G401 (cell line): ENCODE results near the gene TTC33. TPM values are rescaled to one million over a fixed set of nuclear protein-coding genes. Genes with fewer than 3 reads are reported as not detected.
"Not testable (repeated sequence)": the region's sequence is repeated elsewhere in the genome, so short reads cannot be mapped to it uniquely, and the experiment has no call there.

Experiments used
- DNase-seq: peaks from one replicate; pipeline ENCODE4 v3.0.0-alpha.2; 2015; ENCODE audit warnings: low spot score
- in situ Hi-C: cut with HindIII; loops from 2 replicates; pipeline ENCODE4 v1.10.0; 2016; ENCODE audit warnings: low sequenced_read_pairs, mixed read lengths
- total RNA-seq: library from RNA; depleted of rRNA; stranded (reverse); fragments of >200 nt; shearing (Covaris generic); gene quantifications from 2 replicates; pipeline ENCODE4 v1.2.3, GENCODE V29; 2014

TTC33 gene
- total RNA-seq, 1 experiment from 2014 or later = 18.5 TPM

DNA sequence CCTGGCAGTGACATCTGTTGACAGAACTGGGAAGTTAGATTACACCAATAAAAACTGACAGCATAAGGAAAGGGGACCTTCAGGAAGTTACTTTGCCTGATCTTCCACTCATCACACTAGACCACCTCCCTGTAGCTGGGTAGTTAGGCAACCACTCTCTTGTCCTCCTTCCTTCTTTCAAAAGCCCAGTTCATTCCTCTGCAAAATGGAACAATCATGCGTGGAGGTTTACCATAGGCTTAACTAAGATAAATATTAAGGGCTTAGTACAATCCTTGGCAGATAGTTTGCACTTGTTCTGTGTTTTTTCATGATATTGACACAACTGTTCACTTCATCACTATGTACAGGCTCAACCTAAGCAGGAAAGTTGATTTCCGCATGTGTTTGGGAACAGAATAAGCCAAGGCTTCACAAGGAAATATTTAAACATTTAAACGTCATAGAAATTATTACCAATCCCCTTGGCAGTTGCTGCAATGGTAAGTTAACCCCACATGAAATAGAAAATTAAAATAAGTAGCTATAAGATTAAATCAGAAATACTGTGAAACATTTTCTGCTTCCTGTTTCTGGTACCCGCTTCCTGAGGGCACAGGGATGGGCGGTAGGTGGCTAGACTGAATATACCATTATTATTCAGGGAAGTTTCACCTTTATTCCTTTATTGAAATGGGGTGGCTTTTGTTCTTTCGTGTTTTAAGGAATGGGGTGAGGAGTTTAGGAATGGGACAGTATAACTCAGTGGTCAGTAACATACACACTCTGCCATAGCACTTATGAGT is 86.0 kb downstream of the TTC33 start:
- no peak for DNase-seq
- in situ Hi-C loops = no loop called here

DNA sequence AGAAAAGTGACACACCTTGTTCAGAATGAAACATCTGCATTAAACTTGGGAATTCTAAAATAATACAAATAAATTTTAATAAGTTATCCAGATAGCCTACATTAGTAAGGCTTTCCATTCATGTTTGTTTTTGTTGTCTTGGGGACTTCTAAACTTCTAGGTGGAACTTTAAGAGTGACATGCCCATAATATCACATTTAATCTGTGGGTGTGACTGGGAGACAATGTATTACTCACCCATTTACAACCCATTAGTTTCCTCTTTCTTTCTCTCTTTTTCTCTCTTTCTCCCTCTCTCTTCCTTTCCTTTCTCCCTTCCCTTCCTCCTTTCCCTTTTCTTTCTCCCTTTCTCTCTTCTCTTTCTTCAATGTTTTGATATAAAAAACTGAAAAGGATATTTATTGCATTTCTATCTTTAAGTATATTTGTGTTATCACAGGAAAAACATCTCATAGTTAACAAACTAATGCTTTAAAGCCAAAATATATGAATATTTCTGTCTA is 88.5 kb downstream of the TTC33 start:
- DNase-seq = no peak
- in situ Hi-C loops = no loop called here

DNA sequence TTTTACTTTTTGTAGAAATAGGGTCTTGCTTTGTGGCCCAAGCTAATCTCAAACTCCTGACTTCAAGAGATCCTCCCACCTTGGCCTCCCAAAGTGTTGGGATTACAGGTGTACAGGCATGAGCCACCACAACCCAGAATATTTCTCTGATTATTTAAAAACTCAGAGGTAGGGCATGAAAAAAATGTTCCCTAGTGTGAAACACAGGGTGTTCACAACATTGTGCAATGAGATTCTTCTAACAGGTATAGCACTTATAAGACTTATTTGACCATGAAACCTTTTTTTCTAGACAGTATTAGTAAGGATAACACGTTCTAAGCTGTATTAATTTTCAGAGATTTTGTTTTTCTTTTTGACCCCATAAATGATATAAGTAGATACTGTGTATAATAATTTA is 89.1 kb downstream of the TTC33 start:
- DNase-seq = no peak
- in situ Hi-C loops = no loop called here

DNA sequence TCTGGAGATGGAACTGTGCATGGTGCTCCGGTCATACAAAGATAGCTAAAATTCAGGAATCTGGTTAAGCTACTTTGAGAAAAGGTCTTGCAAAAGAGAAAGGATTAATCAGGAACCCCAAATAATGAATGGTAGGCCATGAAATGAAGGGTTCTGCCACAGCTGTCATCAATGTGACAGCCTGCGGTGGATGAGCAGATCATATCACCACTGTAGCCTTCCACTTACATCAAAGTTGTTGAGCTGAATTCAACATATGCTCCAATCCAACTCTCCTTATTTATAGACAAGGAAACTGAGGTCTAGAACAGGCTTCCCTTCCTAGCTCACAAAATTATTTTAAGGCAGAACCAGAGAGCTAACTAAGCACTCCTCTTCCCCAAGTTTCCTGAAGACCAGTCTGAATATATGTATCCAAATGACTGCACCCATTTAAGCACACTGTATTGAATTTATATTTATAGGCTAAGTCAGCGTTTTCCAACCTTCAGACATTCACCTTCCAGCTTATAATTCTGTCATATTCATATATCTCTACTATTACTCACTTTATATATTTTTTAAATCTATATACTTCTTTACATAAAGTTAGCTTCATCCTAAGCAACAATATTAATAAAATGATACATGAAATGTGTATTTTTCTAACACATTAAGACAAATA is 90.0 kb downstream of the TTC33 start:
- DNase-seq = no peak

DNA sequence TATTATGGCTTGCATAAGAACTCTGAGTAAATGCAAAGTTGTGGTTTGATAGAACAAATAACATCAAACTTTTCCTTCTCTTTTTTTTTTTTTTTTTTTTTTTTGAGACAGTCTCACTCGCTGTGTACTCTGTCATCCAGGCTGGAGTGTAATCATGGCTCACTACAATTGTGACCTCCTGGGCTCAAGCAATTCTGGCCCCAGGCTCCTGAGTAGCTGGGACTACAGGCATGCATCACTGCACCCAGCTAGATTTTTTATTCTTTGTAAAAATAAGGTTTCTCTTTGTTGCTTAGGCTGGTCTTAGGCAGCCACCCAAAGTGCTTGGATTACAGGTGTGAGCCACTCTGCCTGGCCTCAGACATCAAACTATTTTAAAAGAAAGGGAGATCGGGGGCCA is 95.0 kb downstream of the TTC33 start:
- in situ Hi-C loops = no loop called here
- no peak for DNase-seq

More for the DNA sequence above, 90.0 kb downstream of the TTC33 start:
- in situ Hi-C loops = no loop called here

DNA sequence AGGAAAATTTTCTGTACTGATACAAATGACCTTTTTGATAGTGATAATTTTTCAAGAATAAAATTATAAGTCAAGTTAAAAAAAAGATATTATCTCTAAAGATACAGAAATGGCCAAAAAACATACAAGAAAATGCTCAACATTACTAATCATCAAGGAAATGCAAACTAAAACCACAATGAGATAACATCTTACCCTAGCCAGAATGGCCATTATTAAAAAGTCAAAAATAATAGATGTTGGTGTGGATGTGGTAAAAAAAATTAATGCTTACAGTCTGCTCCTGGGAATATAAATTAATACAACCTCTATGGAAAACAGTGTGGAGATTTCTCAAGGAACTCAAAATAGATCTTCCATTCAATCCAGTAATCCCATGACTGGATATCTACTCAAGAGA is 99.0 kb downstream of the TTC33 start:
- in situ Hi-C loops = no loop called here
- no peak for DNase-seq

DNA sequence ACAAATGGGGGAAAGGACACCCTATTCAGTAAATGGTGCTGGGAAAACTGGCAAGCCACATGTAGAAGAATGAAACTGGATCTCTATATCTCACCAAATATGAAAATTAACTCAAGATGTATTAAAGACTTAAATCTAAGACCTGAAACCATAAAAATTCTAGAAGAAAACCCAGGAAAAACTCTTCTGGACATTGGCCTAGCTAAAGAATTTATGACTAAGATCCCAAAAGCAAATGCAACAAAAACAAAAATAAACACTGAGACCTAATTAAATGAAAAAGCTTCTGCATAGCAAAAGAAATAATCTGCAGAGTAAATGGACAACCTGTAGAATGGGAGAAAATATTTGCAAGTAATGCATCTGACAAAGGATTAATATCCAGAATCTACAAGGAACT is 99.7 kb downstream of the TTC33 start:
- in situ Hi-C loops, DNase-seq: not testable (repeated sequence)

DNA sequence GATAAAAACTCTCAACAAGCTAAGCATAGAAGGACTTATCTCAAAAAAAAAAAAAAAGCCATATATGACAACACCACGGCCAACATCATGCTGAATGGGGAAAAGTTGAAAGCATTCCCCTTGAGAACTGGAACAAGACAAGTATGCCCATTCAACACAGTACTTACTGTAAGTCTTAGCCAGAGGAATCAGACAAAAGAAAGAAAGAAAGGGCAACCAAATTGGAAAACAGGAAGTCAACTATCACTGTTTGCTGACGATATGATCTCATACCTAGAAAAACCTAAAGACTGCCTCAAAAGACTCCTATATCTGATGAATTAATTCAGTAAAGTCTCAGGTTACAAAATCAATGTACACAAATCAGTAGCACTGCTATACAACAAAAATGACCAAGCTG is 100.6 kb downstream of the TTC33 start:
- DNase-seq = no peak
- in situ Hi-C loops = no loop called here

DNA sequence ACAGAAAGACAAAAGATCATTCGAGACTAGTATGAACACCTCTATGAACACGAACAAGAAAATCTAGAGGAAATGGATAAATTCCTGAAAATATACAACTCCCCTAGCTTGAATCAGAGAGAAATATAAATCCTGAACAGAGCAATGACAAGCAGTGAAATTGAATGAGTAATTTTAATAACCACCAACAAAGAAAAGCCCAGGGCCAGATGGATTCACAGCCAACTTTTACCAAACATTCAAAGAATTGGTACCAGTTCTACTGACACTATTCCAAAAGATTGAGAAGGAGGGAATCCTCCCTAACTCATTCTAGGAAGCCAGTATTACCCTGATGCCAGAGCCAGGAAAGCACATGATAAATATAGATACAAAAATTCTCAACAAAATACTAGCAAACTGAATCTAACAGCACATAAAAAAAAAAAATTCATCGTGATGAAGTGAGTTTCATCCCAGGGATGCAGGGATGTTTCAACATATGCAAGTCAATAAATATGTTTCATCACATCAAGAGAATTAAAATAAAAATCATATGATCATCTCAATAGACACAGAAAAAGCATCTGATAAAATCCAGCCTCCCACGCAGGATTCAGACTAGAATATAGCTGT is 101.3 kb downstream of the TTC33 start:
- DNase-seq = no peak
- in situ Hi-C loops = no loop called here

DNA sequence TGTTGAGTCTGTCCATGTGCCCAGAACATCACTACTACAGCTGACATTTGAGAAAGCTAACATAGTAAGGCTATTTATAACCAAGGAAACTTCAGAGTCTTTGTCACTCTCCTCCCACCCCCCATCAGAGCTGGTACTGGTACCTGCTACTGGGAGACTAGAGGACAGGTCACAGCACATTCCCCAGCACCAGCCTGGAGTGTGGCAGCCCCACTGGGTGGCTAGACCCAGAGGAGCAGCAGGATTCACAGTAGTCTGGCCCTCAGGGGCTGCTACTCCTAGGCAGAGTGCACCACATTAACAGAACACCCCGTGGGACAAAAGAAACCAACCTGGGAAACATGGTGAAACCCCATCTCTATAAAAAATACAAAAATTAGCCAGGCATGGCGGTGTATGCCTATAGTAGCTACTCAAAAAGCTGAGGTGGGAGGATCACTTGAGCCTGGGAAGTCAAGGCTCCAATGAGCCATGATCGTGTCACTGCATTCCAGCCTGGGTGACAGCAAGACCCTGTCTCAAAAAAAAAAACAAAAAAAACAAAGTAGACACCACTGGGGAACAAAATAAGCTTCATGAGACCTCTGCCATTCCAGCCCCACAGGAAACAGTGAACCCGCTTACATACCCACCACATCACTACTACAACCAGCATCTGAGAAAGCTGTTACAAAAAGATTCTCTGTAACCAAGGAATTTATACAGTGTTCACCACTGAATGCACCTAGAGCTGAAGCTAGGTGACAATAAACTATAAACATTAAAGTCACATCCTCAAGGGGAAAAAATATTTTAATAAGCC is 102.3 kb downstream of the TTC33 start:
- in situ Hi-C loops = no loop called here

DNA sequence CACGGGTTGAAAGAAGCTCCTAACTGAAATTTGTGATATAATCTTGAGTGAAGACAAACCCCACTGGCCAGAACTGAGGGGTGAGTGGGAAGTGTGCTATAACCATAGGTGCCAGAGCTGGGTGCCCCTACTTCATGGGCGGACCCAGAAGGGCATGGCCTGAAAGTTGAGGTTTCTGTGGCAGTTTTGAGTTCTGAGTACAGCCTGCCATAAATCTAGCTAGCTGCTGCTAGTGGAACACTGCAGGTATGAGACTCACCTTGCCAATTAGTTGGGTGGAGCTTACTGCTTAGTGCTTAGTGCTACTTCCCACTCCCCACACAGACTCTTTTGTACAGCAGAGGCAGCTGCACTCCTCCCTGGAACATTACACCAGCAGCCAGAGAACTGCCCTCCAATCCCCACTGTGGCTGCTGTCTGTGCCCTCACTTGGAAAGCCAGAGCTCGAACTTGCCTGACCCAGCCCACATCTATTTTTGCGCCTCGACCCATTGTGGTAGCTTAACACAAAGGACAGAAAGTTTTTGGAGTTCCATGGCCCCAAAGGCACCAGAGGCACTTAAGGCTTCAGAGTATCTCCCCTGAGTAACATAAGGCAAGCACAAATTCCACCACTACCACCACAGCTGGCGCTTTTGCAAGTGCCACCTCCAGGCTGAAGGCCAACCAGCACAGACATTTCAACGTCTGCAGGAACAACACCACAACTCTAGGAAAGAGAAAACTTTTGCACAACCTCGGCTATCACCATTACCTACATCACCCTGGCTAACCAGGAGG is 103.1 kb downstream of the TTC33 start:
- in situ Hi-C loops = no loop called here
- DNase-seq = no peak

More for the DNA sequence above, 102.3 kb downstream of the TTC33 start:
- DNase-seq = no peak

DNA sequence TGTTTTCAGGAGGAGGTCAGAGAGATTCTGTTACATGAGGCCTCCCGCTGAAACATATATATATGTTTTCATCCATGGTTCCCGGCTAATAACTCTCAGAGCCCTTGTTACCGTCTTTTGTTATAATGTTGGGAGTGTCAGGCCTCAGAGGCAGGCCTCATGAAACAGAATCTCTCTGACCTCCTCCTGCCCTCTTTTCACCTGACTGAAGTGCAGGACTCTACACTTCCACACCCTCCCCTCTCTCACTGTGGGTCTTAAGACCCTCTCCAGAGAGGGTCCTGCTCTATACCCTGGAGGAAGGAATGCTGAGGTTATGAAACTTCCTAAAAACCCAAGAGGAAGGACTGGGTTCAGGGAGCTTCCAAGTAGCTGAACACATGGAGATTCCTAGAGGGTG is 104.6 kb downstream of the TTC33 start:
- in situ Hi-C loops = no loop called here
- no peak for DNase-seq

DNA sequence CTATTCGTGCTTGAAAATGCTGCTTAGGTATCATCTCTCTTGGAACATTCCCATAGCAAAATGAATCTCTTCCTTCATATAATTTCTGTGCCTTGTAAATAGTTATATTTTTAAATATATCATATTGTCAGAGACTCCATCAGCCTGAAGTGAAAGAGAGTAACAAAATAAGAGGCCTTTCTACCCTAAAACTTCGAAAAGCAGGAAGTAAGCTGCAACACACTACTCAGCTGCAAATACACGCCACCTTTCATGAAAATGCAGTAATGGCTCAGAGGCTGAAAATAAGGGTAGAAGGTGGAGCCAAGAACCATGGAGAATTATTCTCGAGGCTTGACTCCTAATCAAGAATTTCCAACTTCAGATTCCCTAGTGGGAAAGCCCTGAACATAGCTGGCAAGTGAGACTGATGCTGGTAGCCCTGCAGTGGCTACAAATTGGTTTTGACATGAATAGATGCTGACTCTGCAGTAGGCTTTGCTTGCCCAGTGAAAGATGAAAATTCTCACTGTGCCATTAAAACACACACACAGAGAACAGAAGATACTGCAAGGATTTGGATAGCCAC is 106.2 kb downstream of the TTC33 start:
- in situ Hi-C loops = no loop called here
- no peak for DNase-seq

DNA sequence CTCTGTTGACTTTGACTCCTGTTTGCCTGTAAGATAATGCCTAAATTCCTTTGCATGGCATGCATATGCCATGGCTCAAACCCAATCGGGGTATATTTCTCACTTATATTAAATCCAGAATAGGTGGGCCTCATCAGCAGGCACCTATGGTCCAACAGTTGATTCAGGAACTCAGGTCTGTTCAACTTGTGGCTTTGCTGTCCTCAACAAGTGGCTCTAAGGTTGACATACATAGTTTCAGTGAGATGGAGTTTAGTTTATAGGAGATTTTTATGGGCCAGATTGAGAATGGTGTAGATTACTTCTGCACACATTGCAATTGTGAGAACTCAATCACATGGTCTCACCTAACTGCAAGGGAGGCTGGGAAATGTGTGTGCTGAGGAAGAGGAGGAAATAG is 107.6 kb downstream of the TTC33 start:
- in situ Hi-C loops = no loop called here
- no peak for DNase-seq

DNA sequence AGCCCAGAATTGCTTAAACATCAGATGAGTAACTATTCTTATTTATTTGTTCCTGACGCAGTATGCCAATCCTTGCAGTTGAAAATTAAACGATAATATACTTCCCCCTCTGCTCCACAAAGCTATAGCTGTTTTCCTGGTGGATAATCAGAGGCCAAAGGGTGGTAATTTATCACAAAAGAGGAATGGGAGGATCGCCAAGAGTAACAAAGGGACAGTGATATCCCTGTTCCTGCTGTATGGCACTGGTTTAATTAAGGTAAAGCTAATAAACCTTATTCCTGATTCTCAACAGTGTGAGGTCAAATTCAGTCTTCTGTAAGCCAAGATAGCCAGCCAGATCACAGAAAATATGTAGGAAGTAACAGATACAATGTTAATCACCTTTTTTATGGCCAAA is 109.5 kb downstream of the TTC33 start:
- in situ Hi-C loops = no loop called here
- no peak for DNase-seq

DNA sequence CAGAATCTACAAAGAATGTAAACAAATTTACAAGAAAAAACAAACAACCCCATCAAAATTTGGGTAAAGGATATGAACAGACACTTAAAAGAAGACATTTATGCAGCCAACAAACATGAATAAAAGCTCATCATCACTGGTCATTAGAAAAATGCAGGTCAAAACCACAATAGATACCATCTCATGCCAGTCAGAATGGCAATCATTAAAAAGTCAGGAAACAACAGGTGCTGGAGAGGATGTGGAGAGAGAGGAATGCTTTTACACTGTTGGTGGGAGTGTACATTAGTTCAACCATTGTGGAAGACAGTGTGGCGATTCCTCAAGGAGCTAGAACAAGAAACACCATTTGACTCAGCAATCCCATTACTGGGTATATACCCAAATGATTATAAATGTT is 116.2 kb downstream of the TTC33 start:
- in situ Hi-C loops, DNase-seq: not testable (repeated sequence)

DNA sequence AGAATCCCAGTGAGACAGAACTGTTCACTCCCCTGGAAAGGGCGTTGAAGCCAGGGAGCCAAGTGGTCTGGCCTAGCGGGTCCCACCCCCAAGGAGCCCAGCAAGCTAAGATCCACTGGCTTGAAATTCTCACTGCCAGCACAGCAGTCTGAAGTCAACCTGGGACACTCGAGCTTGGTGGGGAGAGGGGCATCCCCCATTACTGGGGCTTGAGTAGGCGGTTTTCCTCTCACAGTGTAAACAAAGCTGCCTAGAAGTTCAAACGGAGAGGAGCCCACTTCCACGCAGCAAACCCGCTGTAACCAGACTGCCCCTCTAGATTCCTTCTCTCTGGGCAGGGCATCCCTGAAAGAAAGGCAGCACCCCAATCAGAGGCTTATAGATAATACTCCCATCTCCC is 121.2 kb downstream of the TTC33 start:
- no peak for DNase-seq
- in situ Hi-C loops = no loop called here

DNA sequence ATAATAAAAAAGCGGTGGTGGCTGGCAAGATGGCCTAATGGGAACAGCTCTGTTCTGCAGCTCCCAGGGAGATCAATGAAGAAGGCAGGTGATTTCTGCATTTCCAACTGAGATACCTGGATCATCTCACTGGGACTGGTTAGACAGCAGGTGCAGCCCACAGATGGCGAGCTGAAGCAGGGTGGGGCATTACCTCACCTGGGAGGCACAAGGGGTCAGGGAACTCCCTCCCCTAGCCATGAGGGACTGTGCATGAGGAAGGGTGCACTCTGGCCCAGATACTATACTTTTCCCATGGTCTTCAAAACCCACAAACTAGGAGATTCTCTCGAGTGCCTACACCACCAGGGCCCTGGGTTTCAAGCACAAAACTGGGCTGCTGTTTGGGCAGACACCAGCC is 121.6 kb downstream of the TTC33 start:
- in situ Hi-C loops = no loop called here
- no peak for DNase-seq
